ENCODE measurements around the gene SLC6A1.

SLC6A1 gene

GRCh38 chr3:10992943-10993728 lies 588 bp downstream of the SLC6A1 start:
- in situ Hi-C loops (cut with MboI; ENCODE audit: low sequenced_read_pairs): no loop called here

GRCh38 chr3:10993729-10994065 lies 1.1 kb downstream of the SLC6A1 start:
- in situ Hi-C loops (cut with MboI; ENCODE audit: low sequenced_read_pairs): no loop called here

- in situ Hi-C loops (cut with MboI; ENCODE audit: low sequenced_read_pairs): no loop called here
Measured at GRCh38 chr3:10994306-10994705, 1.8 kb downstream of the SLC6A1 start.

- in situ Hi-C loops (cut with MboI; ENCODE audit: low sequenced_read_pairs): no loop called here
Measured at GRCh38 chr3:10995871-10996270, 3.3 kb downstream of the SLC6A1 start.

GRCh38 chr3:10996345-10997013 lies 3.9 kb downstream of the SLC6A1 start:
- in situ Hi-C loops (cut with MboI; ENCODE audit: low sequenced_read_pairs): no loop called here

GRCh38 chr3:10997196-10997595 lies 4.6 kb downstream of the SLC6A1 start:
- in situ Hi-C loops (cut with MboI; ENCODE audit: low sequenced_read_pairs): no loop called here

GRCh38 chr3:10998542-10998941 lies 6.0 kb downstream of the SLC6A1 start:
- in situ Hi-C loops (cut with MboI; ENCODE audit: low sequenced_read_pairs): no loop called here

- in situ Hi-C loops (cut with MboI; ENCODE audit: low sequenced_read_pairs): no loop called here
Measured at GRCh38 chr3:10999221-11000107, 6.9 kb downstream of the SLC6A1 start.

- in situ Hi-C loops (cut with MboI; ENCODE audit: low sequenced_read_pairs): no loop called here
Measured at GRCh38 chr3:11000528-11000927, 8.0 kb downstream of the SLC6A1 start.

GRCh38 chr3:11001020-11001657 lies 8.6 kb downstream of the SLC6A1 start:
- in situ Hi-C loops (cut with MboI; ENCODE audit: low sequenced_read_pairs): no loop called here

GRCh38 chr3:11001658-11002021 lies 9.1 kb downstream of the SLC6A1 start:
- in situ Hi-C loops (cut with MboI; ENCODE audit: low sequenced_read_pairs): no loop called here

GRCh38 chr3:11002371-11002807 lies 9.8 kb downstream of the SLC6A1 start:
- in situ Hi-C loops (cut with MboI; ENCODE audit: low sequenced_read_pairs): no loop called here

GRCh38 chr3:11004563-11004962 lies 12.0 kb downstream of the SLC6A1 start:
- in situ Hi-C loops (cut with MboI; ENCODE audit: low sequenced_read_pairs): no loop called here

GRCh38 chr3:11005686-11006256 lies 13.2 kb downstream of the SLC6A1 start:
- in situ Hi-C loops (cut with MboI; ENCODE audit: low sequenced_read_pairs): no loop called here

GRCh38 chr3:11006986-11007933 lies 14.7 kb downstream of the SLC6A1 start:
- in situ Hi-C loops (cut with MboI; ENCODE audit: low sequenced_read_pairs): no loop called here

- in situ Hi-C loops (cut with MboI; ENCODE audit: low sequenced_read_pairs): no loop called here
Measured at GRCh38 chr3:11009898-11010297, 17.4 kb downstream of the SLC6A1 start.

- in situ Hi-C loops (cut with MboI; ENCODE audit: low sequenced_read_pairs): no loop called here
Measured at GRCh38 chr3:11010426-11011165, 18.0 kb downstream of the SLC6A1 start.

GRCh38 chr3:11014253-11014652 lies 21.7 kb downstream of the SLC6A1 start:
- in situ Hi-C loops (cut with MboI; ENCODE audit: low sequenced_read_pairs): no loop called here

GRCh38 chr3:11014752-11015151 lies 22.2 kb downstream of the SLC6A1 start:
- in situ Hi-C loops (cut with MboI; ENCODE audit: low sequenced_read_pairs): no loop called here
